ENCODE results near the gene GP1BB. TPM values are rescaled to one million over a fixed set of nuclear protein-coding genes. Genes with fewer than 3 reads are reported as not detected.

The GP1BB gene
- total and polyA plus RNA-seq, 2 of the 13 experiments (the other 11 are each of a cell fraction or from before 2014, with no cell fraction given): not detected

- peak; percentile 47; the same call in 1 of the 2 replicates for TF ChIP-seq ZGPAT (CRISPR knock-in tag; IDR thresholded peaks at IDR 0.05)
- no peak for TF ChIP-seq ZNF224 (CRISPR knock-in tag; IDR thresholded peaks at IDR 0.05)
- peak; percentile 64; the same call in 1 of the 2 replicates for TF ChIP-seq ZNF605 (CRISPR knock-in tag; IDR thresholded peaks at IDR 0.05)
- TF ChIP-seq TFDP1 (CRISPR knock-in tag; IDR thresholded peaks at IDR 0.05; ENCODE audit: borderline replicate concordance): peak; percentile 64; the same call in 1 of the 2 replicates
- TF ChIP-seq ZNF619 (CRISPR knock-in tag; IDR thresholded peaks at IDR 0.05): no peak
- TF ChIP-seq TMF1 (CRISPR knock-in tag; IDR thresholded peaks at IDR 0.05; ENCODE audit: low read depth): no peak
- TF ChIP-seq ZSCAN31 (CRISPR knock-in tag; IDR thresholded peaks at IDR 0.05; ENCODE audit: low read depth): peak; percentile 23; the same call in 1 of the 2 replicates
- TF ChIP-seq NFYB (CRISPR knock-in tag; IDR thresholded peaks at IDR 0.05): no peak
- no peak for TF ChIP-seq TRIM24 (CRISPR knock-in tag; IDR thresholded peaks at IDR 0.05)
- TF ChIP-seq TCF7L2 (IDR thresholded peaks at IDR 0.05; ENCODE audit: low read depth, low read length): no peak
- TF ChIP-seq ZNF292 (CRISPR knock-in tag; IDR thresholded peaks at IDR 0.05; ENCODE audit: borderline replicate concordance, low read depth): no peak
- no peak for TF ChIP-seq ZNF263 (CRISPR knock-in tag; IDR thresholded peaks at IDR 0.05)
- TF ChIP-seq SALL2 (CRISPR knock-in tag; IDR thresholded peaks at IDR 0.05): 0 out of 2 replicates have a peak, but pooled peaks have one; percentile 2
- no peak for TF ChIP-seq ZMYM4 (CRISPR knock-in tag; IDR thresholded peaks at IDR 0.05)
- TF ChIP-seq ZNF503 (CRISPR knock-in tag; IDR thresholded peaks at IDR 0.05): no peak
- TF ChIP-seq ZMYM3 (CRISPR knock-in tag; IDR thresholded peaks at IDR 0.05): no peak
- TF ChIP-seq ZNF574 (CRISPR knock-in tag; IDR thresholded peaks at IDR 0.05): peak; percentile 54; the same call in 1 of the 2 replicates
- TF ChIP-seq NCOA5 (CRISPR knock-in tag; IDR thresholded peaks at IDR 0.05): no peak
- no peak for TF ChIP-seq ZNF12 (CRISPR knock-in tag; IDR thresholded peaks at IDR 0.05)
- TF ChIP-seq ZNF615 (CRISPR knock-in tag; IDR thresholded peaks at IDR 0.05; ENCODE audit: borderline replicate concordance): no peak
- TF ChIP-seq ELF1 (CRISPR knock-in tag; IDR thresholded peaks at IDR 0.05): no peak; the same call in 1 of the 2 replicates
Measured at GRCh38 chr22:19723232-19723982, at the start of gene GP1BB (continued).

All from HepG2 (cell line).